NT2/D1 (cell line): ENCODE data around the gene UPP2.

Experiments used
- SUZ12 ChIP-seq: IDR thresholded peaks from 2 replicates; pipeline ENCODE4 v1.6.1; 2011; ENCODE audit not compliant: insufficient read length, insufficient read depth; ENCODE audit errors: extremely low read depth
- ZNF274 ChIP-seq: IDR thresholded peaks from 2 replicates; pipeline ENCODE4 v1.6.1; 2011; ENCODE audit warnings: mild to moderate bottlenecking, low read depth, low read length

DNA sequence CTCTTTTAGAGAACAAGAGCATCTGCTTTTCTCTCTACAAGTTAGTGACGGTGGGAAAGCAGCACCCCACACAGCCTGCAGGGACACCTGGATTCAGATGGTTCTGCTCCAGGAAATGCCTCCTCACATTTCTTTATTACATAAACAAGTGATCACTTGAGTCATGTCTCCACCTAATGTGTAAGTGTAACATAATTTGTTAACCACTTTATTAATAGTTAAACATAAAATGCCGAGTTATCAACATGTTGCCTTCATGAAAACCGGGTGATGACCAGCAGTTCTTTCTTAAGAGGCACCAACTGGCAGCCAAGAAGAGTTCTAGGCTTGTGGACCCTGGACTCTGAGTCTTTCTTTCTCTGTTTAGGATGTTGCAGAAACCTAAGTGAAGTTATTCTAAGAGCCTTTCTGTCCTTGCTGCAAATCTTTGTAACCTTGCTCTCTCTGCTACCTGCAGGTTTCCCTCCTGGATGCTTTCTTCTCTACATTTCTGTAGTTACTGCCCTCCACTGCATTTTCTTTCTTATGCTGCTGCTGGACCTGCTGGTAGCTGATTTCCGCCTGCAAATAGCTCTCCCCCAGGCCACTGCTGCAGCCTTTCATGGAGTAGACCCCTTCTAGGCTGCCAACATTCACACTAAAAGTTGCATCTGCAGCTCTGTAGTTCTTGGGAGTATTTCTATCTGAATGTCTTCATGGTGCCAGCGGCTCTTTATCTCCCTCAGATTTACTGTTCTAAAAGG is 24.3 kb downstream of the UPP2 start:
- TF ChIP-seq SUZ12 (no peak), ZNF274 (no peak)
